Kidney epithelial cell (primary cell): Measurements from ENCODE around the gene MEX3C. TPM values are rescaled to one million over a fixed set of nuclear protein-coding genes. Genes with fewer than 3 reads are reported as not detected.

Experiments
- DNase-seq: peaks from one replicate; pipeline ENCODE4 v3.0.0-alpha.2; 2010; ENCODE audit warnings: low read depth
- H3K27me3 ChIP-seq: 2 replicates; pipeline ENCODE4 v1.6.0; 2011; ENCODE audit warnings: low read length; ENCODE audit not compliant: control insufficient read depth, insufficient read depth
- H3K36me3 ChIP-seq: 2 replicates; pipeline ENCODE4 v1.5.1; 2011; ENCODE audit warnings: low read length; ENCODE audit not compliant: control insufficient read depth, insufficient read depth
- H3K4me3 ChIP-seq: 2 replicates; pipeline ENCODE4 v1.5.1; 2011; ENCODE audit warnings: low read depth, mild to moderate bottlenecking, control low read depth, low read length
- total RNA-seq: library from RNA; depleted of rRNA; stranded (reverse); fragments of >200 nt; gene quantifications from 2 replicates; pipeline ENCODE4 v1.2.3, GENCODE V29; 2015
- TF ChIP-seq, protein P1 (sequence below): IDR thresholded peaks from 2 replicates; pipeline ENCODE4 v1.5.1; 2011; ENCODE audit warnings: mild to moderate bottlenecking, moderate library complexity, low read length, control low read depth, inconsistent platforms; ENCODE audit not compliant: insufficient read depth, poor library complexity, severe bottlenecking

MEX3C gene
- total RNA-seq, 1 donor from 2014 or later: 60.1 TPM

DNA sequence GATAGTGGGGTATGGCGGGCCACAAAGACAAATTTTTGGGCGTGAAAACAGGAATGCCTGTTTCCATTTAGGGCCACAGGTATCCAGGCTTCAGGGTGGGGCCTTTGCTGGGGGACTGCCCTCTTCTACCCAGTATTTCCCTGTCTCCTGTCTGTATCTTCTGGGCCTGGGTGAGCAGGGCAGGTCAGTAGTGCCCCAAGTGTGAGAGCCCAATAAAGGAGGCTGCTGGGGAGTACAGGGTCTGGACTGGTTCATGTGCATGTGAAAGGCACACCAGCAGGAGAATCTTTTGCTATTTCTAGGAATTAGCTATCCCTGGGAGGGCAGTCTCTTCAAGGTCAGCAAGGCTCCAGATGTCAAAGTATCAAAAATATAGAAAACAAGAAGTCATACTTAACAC, 71.5 kb downstream of the MEX3C start:
- no peaks in the 10 kb centered on the region for H3K27me3 ChIP-seq
- no peak for DNase-seq
- H3K4me3 ChIP-seq: no peak overlapping the region
- H3K36me3 ChIP-seq: no peaks in the 10 kb centered on the region
- TF ChIP-seq, protein P1, sequence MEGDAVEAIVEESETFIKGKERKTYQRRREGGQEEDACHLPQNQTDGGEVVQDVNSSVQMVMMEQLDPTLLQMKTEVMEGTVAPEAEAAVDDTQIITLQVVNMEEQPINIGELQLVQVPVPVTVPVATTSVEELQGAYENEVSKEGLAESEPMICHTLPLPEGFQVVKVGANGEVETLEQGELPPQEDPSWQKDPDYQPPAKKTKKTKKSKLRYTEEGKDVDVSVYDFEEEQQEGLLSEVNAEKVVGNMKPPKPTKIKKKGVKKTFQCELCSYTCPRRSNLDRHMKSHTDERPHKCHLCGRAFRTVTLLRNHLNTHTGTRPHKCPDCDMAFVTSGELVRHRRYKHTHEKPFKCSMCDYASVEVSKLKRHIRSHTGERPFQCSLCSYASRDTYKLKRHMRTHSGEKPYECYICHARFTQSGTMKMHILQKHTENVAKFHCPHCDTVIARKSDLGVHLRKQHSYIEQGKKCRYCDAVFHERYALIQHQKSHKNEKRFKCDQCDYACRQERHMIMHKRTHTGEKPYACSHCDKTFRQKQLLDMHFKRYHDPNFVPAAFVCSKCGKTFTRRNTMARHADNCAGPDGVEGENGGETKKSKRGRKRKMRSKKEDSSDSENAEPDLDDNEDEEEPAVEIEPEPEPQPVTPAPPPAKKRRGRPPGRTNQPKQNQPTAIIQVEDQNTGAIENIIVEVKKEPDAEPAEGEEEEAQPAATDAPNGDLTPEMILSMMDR: no peak

Other genes with a start within 250 kb of the MEX3C start
- 7.1 and 9.7 TPM in 2 replicates for gene ELAC1, start 229.6 kb downstream of the MEX3C start, total RNA-seq
- gene SMAD4, start 167.5 kb downstream of the MEX3C start, total RNA-seq: 91.9 and 130 TPM in 2 replicates